ENCODE results near the gene CDH6. TPM values are rescaled to one million over a fixed set of nuclear protein-coding genes. Genes with fewer than 3 reads are reported as not detected.

CDH6 gene
- total and polyA plus RNA-seq, 2 of the 13 experiments (the other 11 are each of a cell fraction or from before 2014, with no cell fraction given) = not detected

- H4K20me1 ChIP-seq (ENCODE audit: insufficient read depth, low read length) = no peaks in the 10 kb centered on the region
- no peaks in the 10 kb centered on the region for H3K79me2 ChIP-seq (ENCODE audit: insufficient read depth, low read length)
- intact Hi-C loops (cut with micrococcal nuclease; ENCODE audit: unreplicated experiment) = no loop called here
- WGBS (ENCODE audit: low lambda C conversion rate) = 19% methylated on average over 6 of the region's 6 CpGs
- no peak overlapping the region for H3K4me3 ChIP-seq (replicated peaks in 1 of 3; ENCODE audit: insufficient read depth in 1 of 3, low read depth in 2 of 3, low read length in 3 of 3)
- CTCF ChIA-PET (ENCODE audit: low intra/inter-chr PET ratio, low total read pairs) = no interaction called here
- no peak overlapping the region for H3K9ac ChIP-seq (ENCODE audit: insufficient read depth, low read depth, low read length)
- ATAC-seq (no peak), FAIRE-seq (no peak), DNase-seq (ENCODE audit: low spot score) (no peak)
- no peaks in the 10 kb centered on the region for H3K4me1 ChIP-seq (ENCODE audit: insufficient read depth, low read length)
- H3K9me3 ChIP-seq (ENCODE audit: low read length) = no peaks in the 10 kb centered on the region
- H3K27ac ChIP-seq (ENCODE audit: extremely low read length, insufficient read depth, low read length) = no peak overlapping the region
- H2AFZ ChIP-seq (ENCODE audit: low read length) = no peak overlapping the region
- no TSS peak for BruUV-seq (replicated peaks)
- in situ Hi-C loops (cut with HindIII; ENCODE audit: extremely low pct_ligation_motif_present, low pct_unique_long_range_greater_than_20kb) = no loop called here
- no peaks in the 10 kb centered on the region for H3K36me3 ChIP-seq (replicated peaks in 1 of 2; ENCODE audit: control insufficient read depth in 1 of 2, insufficient read depth in 2 of 2, low read length in 2 of 2)
- POLR2A ChIA-PET = no interaction called here
- TF ChIP-seq ATF5 (CRISPR knock-in tag; IDR thresholded peaks at IDR 0.05; ENCODE audit: low read depth) (no peak), SMAD3 (CRISPR knock-in tag; IDR thresholded peaks at IDR 0.05) (no peak), ZNF605 (CRISPR knock-in tag; IDR thresholded peaks at IDR 0.05) (no peak), ZNF607 (CRISPR knock-in tag; IDR thresholded peaks at IDR 0.05; ENCODE audit: borderline replicate concordance) (no peak), NFRKB (IDR thresholded peaks at IDR 0.05) (no peak), MZF1 (CRISPR knock-in tag; IDR thresholded peaks at IDR 0.05; ENCODE audit: borderline replicate concordance) (no peak), TBX3 (IDR thresholded peaks at IDR 0.05; ENCODE audit: borderline replicate concordance) (no peak), ETV5 (CRISPR knock-in tag; IDR thresholded peaks at IDR 0.05; ENCODE audit: borderline replicate concordance) (no peak), REPIN1 (CRISPR knock-in tag; IDR thresholded peaks at IDR 0.05; ENCODE audit: borderline replicate concordance, low read depth) (no peak), FOXA3 (CRISPR knock-in tag; IDR thresholded peaks at IDR 0.05) (no peak), RBM39 (IDR thresholded peaks at IDR 0.05; ENCODE audit: low read depth, low read length, poor library complexity, severe bottlenecking) (no peak), LCORL (IDR thresholded peaks at IDR 0.05) (no peak), LCORL (CRISPR knock-in tag; IDR thresholded peaks at IDR 0.05) (no peak), DR1 (CRISPR knock-in tag; IDR thresholded peaks at IDR 0.05) (no peak), KLF13 (CRISPR knock-in tag; IDR thresholded peaks at IDR 0.05) (no peak), CEBPG (CRISPR knock-in tag; IDR thresholded peaks at IDR 0.05) (no peak), ZNF460 (CRISPR knock-in tag; IDR thresholded peaks at IDR 0.05; ENCODE audit: borderline replicate concordance) (no peak), ZNF343 (CRISPR knock-in tag; IDR thresholded peaks at IDR 0.05) (no peak)
- TF ChIP-seq, protein P1, sequence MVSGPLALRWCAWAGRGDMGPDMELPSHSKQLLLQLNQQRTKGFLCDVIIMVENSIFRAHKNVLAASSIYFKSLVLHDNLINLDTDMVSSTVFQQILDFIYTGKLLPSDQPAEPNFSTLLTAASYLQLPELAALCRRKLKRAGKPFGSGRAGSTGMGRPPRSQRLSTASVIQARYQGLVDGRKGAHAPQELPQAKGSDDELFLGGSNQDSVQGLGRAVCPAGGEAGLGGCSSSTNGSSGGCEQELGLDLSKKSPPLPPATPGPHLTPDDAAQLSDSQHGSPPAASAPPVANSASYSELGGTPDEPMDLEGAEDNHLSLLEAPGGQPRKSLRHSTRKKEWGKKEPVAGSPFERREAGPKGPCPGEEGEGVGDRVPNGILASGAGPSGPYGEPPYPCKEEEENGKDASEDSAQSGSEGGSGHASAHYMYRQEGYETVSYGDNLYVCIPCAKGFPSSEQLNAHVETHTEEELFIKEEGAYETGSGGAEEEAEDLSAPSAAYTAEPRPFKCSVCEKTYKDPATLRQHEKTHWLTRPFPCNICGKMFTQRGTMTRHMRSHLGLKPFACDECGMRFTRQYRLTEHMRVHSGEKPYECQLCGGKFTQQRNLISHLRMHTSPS (CRISPR knock-in tag; IDR thresholded peaks at IDR 0.05; ENCODE audit: low read depth) = no peak
- H3K27me3 ChIP-seq (ENCODE audit: control insufficient read depth in 1 of 2, insufficient read depth in 2 of 2, low read length in 2 of 2) = peaks cover 0 to 6% of the 10 kb centered on the region in 2 experiments; a peak in 1 of 5 replicates
- H3K4me2 ChIP-seq (ENCODE audit: low read depth, low read length) = no peak overlapping the region
Observed at GRCh38 chr5:31271567-31271966, 78.1 kb downstream of the CDH6 start.
